ELR (cell line): ENCODE measurements around the gene HACL1.

Experiments used
- DNase-seq: peaks from one replicate; pipeline ENCODE4 v3.0.0-alpha.2; 2015; ENCODE audit warnings: low read depth

The HACL1 gene

DNA sequence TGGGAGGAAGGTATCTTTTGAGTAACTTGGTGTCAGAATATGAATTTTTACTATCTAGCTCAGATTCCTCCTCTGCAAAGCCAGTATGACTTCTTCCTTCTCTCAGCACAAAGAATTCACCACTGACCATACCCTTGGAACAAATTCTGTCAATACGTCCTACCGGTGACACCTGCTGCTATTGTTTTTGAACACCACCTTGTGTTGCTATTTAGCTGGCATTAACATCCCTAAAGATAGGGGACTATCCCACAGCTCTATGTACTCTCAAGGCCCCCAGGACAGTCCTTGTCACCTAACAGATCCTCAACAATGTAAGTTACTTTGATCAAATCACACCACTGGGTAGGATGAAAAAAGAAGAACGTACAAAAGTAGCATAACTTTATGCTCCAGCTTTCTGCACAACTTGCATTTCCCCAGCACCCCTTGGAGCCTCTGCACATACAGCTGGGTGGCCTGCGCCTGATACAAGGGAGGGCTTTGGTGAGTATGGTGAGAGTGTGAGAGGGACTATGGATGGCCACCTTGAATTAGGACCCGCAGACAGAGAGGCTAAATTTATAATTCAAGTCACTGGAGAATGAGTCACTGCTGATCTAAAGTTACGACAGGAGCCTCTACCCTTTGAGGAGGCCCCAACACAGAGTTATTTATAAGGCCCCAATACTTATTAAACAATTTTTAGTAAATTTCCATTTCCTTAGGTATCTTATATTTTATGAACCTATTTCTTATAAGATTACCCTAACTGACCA, 77.5 kb downstream of the HACL1 start:
- DNase-seq: no peak

DNA sequence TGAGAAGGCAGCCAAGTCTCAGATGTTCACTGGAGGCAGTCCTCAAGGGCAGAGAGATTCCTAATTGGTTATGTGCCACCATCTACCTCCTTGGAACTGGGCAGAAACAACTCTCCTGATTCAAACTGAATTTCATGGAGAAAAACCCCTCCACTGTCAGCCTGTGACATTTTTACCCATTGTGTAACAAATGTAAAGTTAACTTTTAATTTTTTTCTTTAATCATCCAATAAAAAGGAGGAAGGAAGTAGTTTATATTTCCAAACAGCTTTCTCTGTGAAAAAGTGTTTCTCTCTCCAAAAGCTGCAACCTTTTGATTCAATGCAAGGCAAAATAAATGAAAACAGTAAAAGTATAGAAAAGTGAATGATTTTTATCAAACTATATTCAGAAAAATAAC, 79.4 kb downstream of the HACL1 start:
- DNase-seq: no peak

DNA sequence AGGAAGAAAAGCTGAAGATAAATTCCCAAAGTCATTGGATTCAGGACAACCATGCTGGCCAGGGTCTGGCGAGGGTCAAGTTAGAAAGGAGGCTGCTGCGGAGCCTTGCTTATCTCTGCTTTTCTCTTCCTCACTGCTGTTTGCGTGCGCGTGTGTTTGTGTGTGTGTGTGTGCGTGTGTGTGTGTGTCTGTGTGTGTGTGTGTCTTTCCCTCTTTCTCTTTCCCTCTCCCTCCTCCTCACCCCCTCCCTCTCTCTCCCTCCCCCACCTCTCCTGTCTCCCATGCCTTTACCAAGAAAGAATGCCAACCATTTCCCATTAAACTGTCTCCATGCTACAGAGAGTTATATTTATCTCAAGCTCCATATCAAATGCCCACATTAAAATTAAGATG, 79.8 kb downstream of the HACL1 start, which contains the start of gene COLQ:
Gene COLQ, minus strand, starts transcription at position 134 of the 393 bp plus-strand sequence. Its CDS starts 81 bp downstream, at position 53.
- no peak for DNase-seq

DNA sequence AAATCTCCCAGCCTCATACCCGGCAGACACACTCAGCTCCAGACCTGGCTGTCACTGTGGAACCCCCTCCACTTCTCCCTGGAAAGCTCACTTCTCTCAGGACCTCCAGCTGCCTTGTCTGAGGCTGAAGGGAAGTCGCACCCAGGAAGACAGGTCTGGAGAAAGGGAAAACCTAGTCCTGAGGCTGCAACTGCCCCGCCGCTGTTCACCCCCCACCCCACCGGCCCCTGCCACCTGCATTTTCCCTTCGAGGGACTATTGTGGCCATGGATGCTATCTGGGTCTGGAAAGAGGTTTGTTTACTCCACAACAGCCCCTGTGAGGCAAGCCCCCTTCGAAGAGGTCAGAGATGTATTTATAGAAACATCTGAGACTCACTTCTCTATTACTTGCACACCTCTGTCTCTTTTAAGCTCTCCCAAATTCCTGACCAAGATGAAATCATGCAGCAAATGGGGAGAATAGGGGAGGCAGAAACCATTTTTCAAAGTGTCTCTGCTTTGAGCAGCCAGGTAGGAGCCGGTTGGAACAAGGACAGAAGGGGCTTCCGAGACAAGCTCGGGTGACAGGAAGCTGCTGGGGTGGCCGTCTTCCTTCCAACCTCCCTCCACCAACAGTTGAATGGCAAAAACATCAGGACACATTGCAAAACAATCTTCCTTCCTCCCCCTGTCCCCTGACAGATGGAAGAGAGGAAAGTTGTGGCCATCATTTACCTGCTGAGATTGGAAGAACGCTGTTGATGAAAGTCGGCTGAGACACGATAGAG, 80.4 kb downstream of the HACL1 start:
- no peak for DNase-seq

DNA sequence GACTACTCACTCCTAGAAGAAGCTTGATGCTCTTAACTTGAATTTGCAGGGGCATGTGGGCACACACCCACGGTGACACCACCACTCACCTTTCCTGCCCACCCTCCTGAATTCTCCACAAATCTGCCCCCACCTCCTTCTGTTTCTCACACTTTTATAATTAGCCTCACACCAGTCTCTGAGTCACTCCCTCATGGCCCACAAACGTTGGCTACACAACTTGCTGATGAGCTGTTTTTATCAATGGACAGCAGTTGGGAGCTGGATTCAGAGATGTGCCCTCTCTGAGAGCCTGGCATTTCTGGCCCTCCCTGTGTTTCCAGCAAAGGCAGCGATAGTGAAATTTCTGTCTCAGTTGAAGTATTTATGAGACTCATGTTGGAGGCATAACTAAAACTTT, 81.2 kb downstream of the HACL1 start:
- no peak for DNase-seq

DNA sequence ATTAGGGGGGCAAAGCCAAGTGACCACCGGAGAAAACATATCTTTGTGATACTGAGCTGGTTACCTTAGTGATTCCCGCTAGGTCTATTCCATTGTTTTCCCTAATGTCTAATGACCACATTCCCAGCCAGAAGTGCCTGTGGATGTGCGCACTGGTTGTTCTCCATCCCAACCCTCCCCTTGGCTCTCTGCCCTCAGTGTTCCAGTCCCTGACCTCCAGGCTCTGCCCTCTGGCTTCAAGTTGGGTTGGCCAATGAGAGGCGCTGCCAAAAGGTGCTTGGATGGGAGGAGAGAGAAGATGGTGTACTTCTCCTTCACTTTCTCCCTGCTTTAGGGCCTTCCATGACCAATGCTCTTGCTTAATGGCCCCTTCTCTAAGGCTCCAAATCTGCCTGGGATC, 82.3 kb downstream of the HACL1 start:
- DNase-seq: no peak

DNA sequence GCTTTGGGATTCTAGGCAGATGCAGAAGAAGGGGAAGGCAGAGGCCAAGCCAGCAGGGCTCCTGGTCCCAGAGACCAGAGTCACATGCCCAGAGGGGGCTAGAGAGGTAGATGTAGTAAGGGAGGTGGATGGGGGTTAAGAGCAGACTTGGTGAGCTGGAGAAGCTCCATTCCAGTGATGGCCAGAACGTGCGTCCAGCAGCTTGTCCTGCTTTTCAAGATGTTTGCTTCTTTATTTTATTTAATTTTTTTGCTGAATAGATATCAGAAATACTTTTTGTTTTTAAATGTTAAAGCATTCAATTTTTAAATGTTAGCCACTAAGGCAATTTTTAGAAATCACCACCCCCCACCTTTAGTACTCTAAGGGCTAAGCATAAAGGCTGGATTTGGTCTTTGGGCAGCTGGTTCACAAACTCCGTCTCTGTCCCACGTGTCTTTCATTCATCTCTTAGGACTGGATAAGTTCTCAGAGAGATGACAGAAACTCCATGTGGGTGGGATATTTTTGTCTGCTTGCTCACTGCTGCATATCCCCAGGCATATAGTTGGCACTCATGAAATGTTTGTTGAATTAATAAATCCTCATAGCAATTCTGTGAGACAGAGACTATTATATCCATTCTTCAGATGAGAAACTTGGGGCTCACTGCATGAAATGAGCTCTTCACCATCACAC, 86.6 kb downstream of the HACL1 start:
- DNase-seq: no peak

DNA sequence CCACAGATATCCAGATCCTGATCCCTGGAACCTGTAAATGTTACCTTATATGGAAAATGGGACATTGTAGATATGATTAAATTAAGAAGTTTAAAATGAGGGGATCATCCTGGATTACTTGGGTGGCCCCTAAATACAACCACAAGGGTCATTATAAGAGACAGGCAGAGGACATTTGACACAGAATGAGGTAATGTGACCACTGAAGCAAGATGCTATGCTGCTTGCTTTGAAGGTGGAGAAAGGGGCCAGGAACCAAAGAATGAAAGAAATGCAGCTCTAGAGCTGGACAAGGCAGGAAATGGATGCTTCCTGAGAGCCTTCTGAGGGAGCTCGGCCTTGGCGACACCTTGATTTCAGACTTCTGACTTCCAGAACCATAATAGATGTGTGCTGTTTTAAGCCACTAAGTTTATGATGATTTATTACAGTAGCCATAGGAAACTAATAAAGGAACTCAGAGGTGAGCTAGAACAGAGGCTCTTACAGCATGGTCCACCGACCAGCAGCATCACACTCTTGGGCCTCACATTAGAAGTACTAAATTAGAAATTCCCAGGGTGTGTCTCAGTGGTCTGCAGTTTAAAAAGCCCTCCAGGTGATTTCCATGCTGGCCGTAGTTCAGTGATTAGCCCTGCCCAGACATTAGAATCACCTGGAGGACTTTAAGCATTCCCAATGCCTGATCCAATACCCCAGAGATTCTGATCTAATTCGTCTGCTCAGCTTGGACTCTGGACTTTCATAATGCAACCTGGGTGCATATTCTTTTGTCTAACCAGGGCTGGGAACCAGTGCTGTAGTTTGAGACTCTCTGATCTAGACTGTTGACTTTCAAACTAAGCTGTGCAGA, 87.3 kb downstream of the HACL1 start:
- no peak for DNase-seq

DNA sequence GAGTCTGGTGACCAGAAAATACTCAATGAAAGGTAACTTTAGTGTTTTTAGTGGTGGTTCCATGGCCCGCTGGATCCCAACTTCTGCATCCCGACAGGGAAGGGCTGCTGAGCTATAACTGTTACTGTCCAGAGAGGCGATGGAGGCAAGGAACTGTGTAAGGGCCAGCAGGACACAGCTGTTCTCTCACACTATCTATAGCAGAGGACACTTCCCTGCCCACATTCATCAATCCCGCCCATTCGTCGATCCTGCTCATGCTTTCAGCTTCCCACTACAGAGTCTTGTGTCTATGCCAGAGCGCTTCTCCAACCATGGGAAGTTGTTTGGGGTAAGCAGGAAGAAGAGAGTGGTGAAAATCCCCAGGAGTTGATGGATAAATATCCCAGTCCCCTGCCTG, 88.3 kb downstream of the HACL1 start:
- DNase-seq: no peak

DNA sequence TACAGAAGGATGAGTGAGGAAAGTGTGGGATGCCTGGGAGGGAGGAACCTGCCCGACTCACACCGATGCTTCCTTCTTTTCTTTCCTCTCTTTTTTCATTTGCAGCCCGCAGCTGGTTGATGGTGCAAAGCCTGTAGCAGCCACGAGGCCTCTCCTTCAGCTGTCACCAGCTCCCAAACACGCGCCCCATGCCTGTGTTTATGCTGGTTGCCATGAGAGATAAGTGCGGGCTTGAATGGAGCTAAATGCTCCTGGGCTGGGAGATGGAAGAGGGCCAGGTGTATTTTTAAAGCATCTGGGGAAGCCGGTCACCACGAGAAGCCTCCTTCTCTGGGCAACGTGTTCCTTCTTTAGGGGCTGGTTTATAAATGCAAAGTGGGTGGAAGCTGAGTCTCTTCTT, 89.2 kb downstream of the HACL1 start:
- DNase-seq: no peak

DNA sequence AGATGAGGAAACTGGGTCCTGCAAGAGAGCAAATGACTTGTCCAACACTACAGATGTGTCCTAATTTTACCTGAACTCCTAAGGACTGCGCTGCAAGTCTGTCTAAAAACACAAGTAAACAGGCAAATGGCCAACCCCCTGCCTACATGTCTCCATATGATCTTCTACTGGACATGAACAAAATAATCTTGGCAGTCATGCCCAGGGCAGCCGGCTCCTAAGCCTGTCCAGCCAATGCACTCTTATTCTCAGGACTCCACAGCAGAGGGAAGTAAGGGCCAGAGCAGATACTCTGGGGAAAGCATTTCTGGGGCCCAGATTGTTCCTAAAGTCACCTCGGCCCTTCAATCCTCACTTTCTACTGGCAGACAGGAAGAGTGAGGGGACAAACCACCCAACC, 90.2 kb downstream of the HACL1 start:
- no peak for DNase-seq
